Fibroblast of lung (primary cell): Measurements from ENCODE around the gene ANKFN1. TPM values are rescaled to one million over a fixed set of nuclear protein-coding genes. Genes with fewer than 3 reads are reported as not detected.

Source experiments
- DNase-seq, 2 donors: peaks; one replicate each; pipeline versions ENCODE4 v3.0.0 to v3.0.0-alpha.2; 2010; ENCODE audit warnings: low read depth in 2 of 2
- H2AFZ ChIP-seq: 2 replicates; pipeline ENCODE4 v1.5.1; 2012; ENCODE audit warnings: low read length, control low read depth, inconsistent platforms
- H3K27ac ChIP-seq: 2 replicates; pipeline ENCODE4 v1.5.1; 2011; ENCODE audit warnings: low read length, control low read depth; ENCODE audit not compliant: insufficient read depth
- H3K27me3 ChIP-seq: 2 replicates; pipeline ENCODE4 v1.5.1; 2011; ENCODE audit warnings: mild to moderate bottlenecking, low read length; ENCODE audit not compliant: control insufficient read depth, insufficient read depth
- H3K36me3 ChIP-seq: 2 replicates; pipeline ENCODE4 v1.5.1; 2011; ENCODE audit warnings: low read length; ENCODE audit not compliant: control insufficient read depth, insufficient read depth
- H3K4me1 ChIP-seq: 2 replicates; pipeline ENCODE4 v1.5.1; 2011; ENCODE audit warnings: low read length; ENCODE audit not compliant: control insufficient read depth, insufficient read depth; ENCODE audit errors: extremely low read depth
- H3K4me2 ChIP-seq: 2 replicates; pipeline ENCODE4 v1.5.1; 2011; ENCODE audit warnings: low read length, control low read depth; ENCODE audit not compliant: insufficient read depth; ENCODE audit errors: extremely low read depth
- H3K4me3 ChIP-seq, 4 experiments: fragments of 200-600 bp in 1 of 4; sonication (generic) in 1 of 4; replicated peaks in 1 of 4; 2 replicates each; pipeline ENCODE4 v1.5.1; 2011 to 2016; ENCODE audit warnings: low read length in 4 of 4, low read depth in 3 of 4, mild to moderate bottlenecking in 3 of 4, control low read depth in 2 of 4, inconsistent platforms in 1 of 4, mixed read lengths in 1 of 4; ENCODE audit not compliant: insufficient read depth in 1 of 4; ENCODE audit errors: control extremely low read depth in 1 of 4
- H3K79me2 ChIP-seq: 2 replicates; pipeline ENCODE4 v1.5.1; 2012; ENCODE audit warnings: mild to moderate bottlenecking, low read length, inconsistent platforms; ENCODE audit not compliant: control insufficient read depth, insufficient read depth
- H3K9ac ChIP-seq: 2 replicates; pipeline ENCODE4 v1.5.1; 2011; ENCODE audit warnings: mild to moderate bottlenecking, low read length, control low read depth; ENCODE audit not compliant: insufficient read depth
- H3K9me3 ChIP-seq: 2 replicates; pipeline ENCODE4 v1.5.1; 2012; ENCODE audit warnings: low read depth, low read length; ENCODE audit not compliant: control insufficient read depth, insufficient read depth
- H4K20me1 ChIP-seq: 2 replicates; pipeline ENCODE4 v1.5.1; 2011; ENCODE audit warnings: low read length; ENCODE audit not compliant: control insufficient read depth, insufficient read depth; ENCODE audit errors: extremely low read depth
- CTCF ChIP-seq, 2 donors: IDR thresholded peaks in 1 of 2; conservative IDR thresholded peaks in 1 of 2; 1 replicate in 1 of 2; 2 replicates in 1 of 2; pipeline ENCODE4 v1.5.1; 2011 to 2012; ENCODE audit warnings: low read length in 2 of 2, control low read depth in 1 of 2, inconsistent platforms in 1 of 2, low read depth in 1 of 2, mild to moderate bottlenecking in 1 of 2
- EZH2 ChIP-seq: IDR thresholded peaks from 2 replicates; pipeline ENCODE4 v1.5.1; 2012; ENCODE audit warnings: low read length, control low read depth, mild to moderate bottlenecking; ENCODE audit errors: missing control alignments
- polyA plus RNA-seq, 2 donors: library from polyadenylated mRNA; depleted of rRNA in 1 of 2; stranded (reverse) in 1 of 2; unstranded in 1 of 2; fragments of >200 nt; gene quantifications; 2 replicates each; pipeline ENCODE4 v1.2.1, GENCODE V29; 2011 to 2012; ENCODE audit warnings: missing spikeins in 1 of 2
- total RNA-seq: library from RNA; depleted of rRNA; stranded (reverse); fragments of >200 nt; gene quantifications from 2 replicates; pipeline ENCODE4 v1.2.1, GENCODE V29; 2014

Gene ANKFN1
- total and polyA plus RNA-seq, 2 donors (not counting 1 experiment from before 2014, with no cell fraction given), result 0.19 TPM; not detected in 1

GRCh38 chr17:56432443-56432842 lies 279.2 kb downstream of the ANKFN1 start:
- TF ChIP-seq EZH2 (no peak), CTCF (conservative IDR thresholded peaks at IDR 0.05 in 1 of 2, IDR thresholded peaks at IDR 0.05 in 1 of 2; ENCODE audit: low read depth in 1 of 2, low read length in 2 of 2) (no peak)
- Histone ChIP-seq H3K4me1 (no peaks in the 10 kb centered on the region), H4K20me1 (no peaks in the 10 kb centered on the region), H3K79me2 (no peaks in the 10 kb centered on the region), H3K27me3 (no peaks in the 10 kb centered on the region), H3K4me2 (no peak overlapping the region), H2AFZ (no peak overlapping the region), H3K9ac (no peak overlapping the region), H3K9me3 (no peaks in the 10 kb centered on the region), H3K4me3 (no peak overlapping the region), H3K27ac (no peak overlapping the region), H3K36me3 (no peaks in the 10 kb centered on the region)
- no peak for DNase-seq

- Histone ChIP-seq H3K9ac (no peak overlapping the region), H3K4me1 (no peaks in the 10 kb centered on the region), H3K27ac (no peak overlapping the region), H3K79me2 (no peaks in the 10 kb centered on the region), H3K4me2 (no peak overlapping the region), H2AFZ (no peak overlapping the region), H3K9me3 (no peaks in the 10 kb centered on the region), H4K20me1 (no peaks in the 10 kb centered on the region), H3K36me3 (no peaks in the 10 kb centered on the region), H3K4me3 (no peak overlapping the region), H3K27me3 (no peaks in the 10 kb centered on the region)
- TF ChIP-seq CTCF (conservative IDR thresholded peaks at IDR 0.05 in 1 of 2, IDR thresholded peaks at IDR 0.05 in 1 of 2; ENCODE audit: low read depth in 1 of 2, low read length in 2 of 2) (no peak), EZH2 (no peak)
- no peak for DNase-seq
Measured at GRCh38 chr17:56434610-56435009, 281.3 kb downstream of the ANKFN1 start.

- Histone ChIP-seq H3K9ac (no peak overlapping the region), H4K20me1 (no peaks in the 10 kb centered on the region), H3K36me3 (no peaks in the 10 kb centered on the region), H3K27ac (no peak overlapping the region), H3K27me3 (no peaks in the 10 kb centered on the region), H3K4me3 (no peak overlapping the region), H2AFZ (no peak overlapping the region), H3K4me1 (peaks cover 4% of the 10 kb centered on the region), H3K9me3 (no peaks in the 10 kb centered on the region), H3K4me2 (no peak overlapping the region), H3K79me2 (no peaks in the 10 kb centered on the region)
- TF ChIP-seq CTCF (conservative IDR thresholded peaks at IDR 0.05 in 1 of 2, IDR thresholded peaks at IDR 0.05 in 1 of 2; ENCODE audit: low read depth in 1 of 2, low read length in 2 of 2) (no peak), EZH2 (no peak)
- no peak for DNase-seq
Measured at GRCh38 chr17:56436142-56436541, 282.9 kb downstream of the ANKFN1 start.
